GM23338 (cell line): Measurements from ENCODE around the gene ASGR2. TPM values are rescaled to one million over a fixed set of nuclear protein-coding genes. Genes with fewer than 3 reads are reported as not detected.

Source experiments
- ATAC-seq: fragments of 200-7000 bp; cut with Tn5 transposase; 3 replicates; pipeline ENCODE4 v1.9.1; 2020
- DNase-seq: peaks from one replicate; pipeline ENCODE4 v3.0.0-alpha.2; 2015; ENCODE audit warnings: low spot score
- H2AFZ ChIP-seq: fragments of 200-600 bp; sonication (generic); 2 replicates; pipeline ENCODE4 v1.8.0; 2016; ENCODE audit warnings: antibody characterized with exemption, mild to moderate bottlenecking, moderate library complexity
- H3F3A ChIP-seq: fragments of 200-600 bp; sonication (generic); replicated peaks from 2 replicates; pipeline ENCODE4 v1.8.0; 2017; ENCODE audit warnings: antibody characterized with exemption, mixed run types, low read depth
- H3K27ac ChIP-seq: fragments of 200-600 bp; sonication (generic); 2 replicates; pipeline ENCODE4 v1.6.1; 2016; ENCODE audit warnings: low read depth
- H3K27me3 ChIP-seq: fragments of 200-600 bp; sonication (generic); 2 replicates; pipeline ENCODE4 v1.8.0; 2016; ENCODE audit warnings: mild to moderate bottlenecking, mixed run types, moderate library complexity; ENCODE audit not compliant: insufficient read depth
- H3K36me3 ChIP-seq: fragments of 200-600 bp; sonication (generic); 2 replicates; pipeline ENCODE4 v1.8.0; 2016; ENCODE audit warnings: mild to moderate bottlenecking; ENCODE audit not compliant: insufficient read depth
- H3K4me1 ChIP-seq: fragments of 200-600 bp; sonication (generic); 2 replicates; pipeline ENCODE4 v1.8.0; 2016; ENCODE audit warnings: mild to moderate bottlenecking, moderate library complexity; ENCODE audit not compliant: insufficient read depth
- H3K4me2 ChIP-seq: fragments of 200-600 bp; sonication (generic); 2 replicates; pipeline ENCODE4 v1.7.1; 2017; ENCODE audit warnings: mixed run types
- H3K4me3 ChIP-seq: fragments of 200-600 bp; sonication (generic); 2 replicates; pipeline ENCODE4 v1.6.1; 2016; ENCODE audit warnings: mixed run types
- H3K79me2 ChIP-seq: fragments of 200-600 bp; sonication (generic); replicated peaks from 2 replicates; pipeline ENCODE4 v1.8.0; 2017; ENCODE audit warnings: mild to moderate bottlenecking; ENCODE audit not compliant: insufficient read depth
- H3K9me2 ChIP-seq: fragments of 200-600 bp; sonication (generic); 2 replicates; pipeline ENCODE4 v1.8.0; 2017; ENCODE audit not compliant: insufficient read depth
- H4K20me1 ChIP-seq: fragments of 200-600 bp; sonication (generic); replicated peaks from 2 replicates; pipeline ENCODE4 v1.8.0; 2017; ENCODE audit warnings: mild to moderate bottlenecking; ENCODE audit not compliant: insufficient read depth
- H3K27ac Mint-ChIP-seq: 2 replicates; pipeline ENCODE4 v1.8.0; 2020; ENCODE audit warnings: inconsistent platforms, mild to moderate bottlenecking, moderate library complexity, mixed read lengths
- H3K27me3 Mint-ChIP-seq: 3 replicates; pipeline ENCODE4 v1.8.0; 2022; ENCODE audit warnings: low read depth, mild to moderate bottlenecking, moderate library complexity, mixed read lengths, inconsistent platforms; ENCODE audit not compliant: insufficient read depth, poor library complexity
- H3K36me3 Mint-ChIP-seq: 3 replicates; pipeline ENCODE4 v1.8.0; 2021; ENCODE audit warnings: low read depth, mild to moderate bottlenecking, inconsistent platforms, moderate library complexity, mixed read lengths
- H3K4me1 Mint-ChIP-seq: 3 replicates; pipeline ENCODE4 v1.8.0; 2020; ENCODE audit warnings: mild to moderate bottlenecking, inconsistent platforms, mixed read lengths
- H3K4me3 Mint-ChIP-seq: 3 replicates; pipeline ENCODE4 v1.8.0; 2021; ENCODE audit warnings: moderate library complexity, mild to moderate bottlenecking, inconsistent platforms, mixed read lengths
- H3K9me3 Mint-ChIP-seq: 3 replicates; pipeline ENCODE4 v1.8.0; 2020; ENCODE audit warnings: moderate library complexity, mild to moderate bottlenecking, inconsistent platforms, mixed read lengths
- CREB1 ChIP-seq: fragments of 250-450 bp; sonication (Bioruptor Pico); IDR thresholded peaks from 2 replicates; pipeline ENCODE4 v1.5.0; 2020; ENCODE audit warnings: low read depth, mild to moderate bottlenecking, moderate library complexity
- CTCF ChIP-seq, 2 experiments: fragments of 200-600 bp in 1 of 2; sonication (generic) in 1 of 2; conservative IDR thresholded peaks; 2 replicates each; pipeline versions ENCODE4 v1.5.1 to v1.6.1; 2016 to 2017; ENCODE audit warnings: antibody characterized with exemption in 2 of 2, low read depth in 2 of 2, mild to moderate bottlenecking in 2 of 2, moderate library complexity in 1 of 2
- EZH2 ChIP-seq: fragments of 200-600 bp; sonication (generic); IDR thresholded peaks from one replicate; pipeline ENCODE4 v1.8.0; 2017; ENCODE audit warnings: antibody characterized with exemption, mild to moderate bottlenecking, low read depth; ENCODE audit not compliant: unreplicated experiment
- EZH2phosphoT487 ChIP-seq: fragments of 200-600 bp; sonication (generic); IDR thresholded peaks from one replicate; pipeline ENCODE4 v1.8.1; 2018; ENCODE audit warnings: antibody characterized with exemption; ENCODE audit not compliant: unreplicated experiment
- JUNB ChIP-seq: IDR thresholded peaks from one replicate; pipeline ENCODE4 v1.6.1; 2016; ENCODE audit warnings: antibody characterized with exemption; ENCODE audit not compliant: unreplicated experiment
- NANOG ChIP-seq: IDR thresholded peaks from 2 replicates; pipeline ENCODE4 v1.6.1; 2016; ENCODE audit warnings: antibody characterized with exemption, borderline replicate concordance
- POLR2AphosphoS5 ChIP-seq: IDR thresholded peaks from 2 replicates; pipeline ENCODE4 v1.6.1; 2016; ENCODE audit warnings: antibody characterized with exemption, low read depth
- REST ChIP-seq: IDR thresholded peaks from one replicate; pipeline ENCODE4 v1.6.1; 2018; ENCODE audit warnings: antibody characterized with exemption; ENCODE audit not compliant: unreplicated experiment
- STAT1 ChIP-seq: IDR thresholded peaks from one replicate; pipeline ENCODE4 v1.6.1; 2016; ENCODE audit warnings: antibody characterized with exemption; ENCODE audit not compliant: unreplicated experiment
- ZNF114 ChIP-seq: fragments of 250-450 bp; sonication (Bioruptor Pico); IDR thresholded peaks from 2 replicates; pipeline ENCODE4 v1.5.0; 2020; ENCODE audit warnings: mild to moderate bottlenecking, moderate library complexity
- ZNF331 ChIP-seq: fragments of 250-450 bp; sonication (Bioruptor Pico); IDR thresholded peaks from 2 replicates; pipeline ENCODE4 v1.5.0; 2020; ENCODE audit warnings: low read depth, mild to moderate bottlenecking, moderate library complexity
- ZNF462 ChIP-seq: fragments of 250-450 bp; sonication (Bioruptor Pico); IDR thresholded peaks from 2 replicates; pipeline ENCODE4 v1.5.0; 2020; ENCODE audit warnings: mild to moderate bottlenecking, moderate library complexity
- polyA plus RNA-seq: library from polyadenylated mRNA; unstranded; fragments of >200 nt; fragmentation: Nextera tagmentation; extraction: Ambion mirVana; gene quantifications from 2 replicates; pipeline ENCODE4 v1.2.1, GENCODE V29; 2016
- total RNA-seq: library from RNA; depleted of rRNA; stranded (reverse); fragments of >200 nt; shearing (Covaris generic); gene quantifications from 2 replicates; pipeline ENCODE4 v1.2.3, GENCODE V29; 2014
- TF ChIP-seq, protein P1 (sequence below): IDR thresholded peaks from 2 replicates; pipeline ENCODE4 v1.6.1; 2016; ENCODE audit warnings: antibody characterized with exemption

Gene ASGR2
- total and polyA plus RNA-seq, 2 experiments from 2014 or later = 0.97 TPM; not detected in 1

DNA sequence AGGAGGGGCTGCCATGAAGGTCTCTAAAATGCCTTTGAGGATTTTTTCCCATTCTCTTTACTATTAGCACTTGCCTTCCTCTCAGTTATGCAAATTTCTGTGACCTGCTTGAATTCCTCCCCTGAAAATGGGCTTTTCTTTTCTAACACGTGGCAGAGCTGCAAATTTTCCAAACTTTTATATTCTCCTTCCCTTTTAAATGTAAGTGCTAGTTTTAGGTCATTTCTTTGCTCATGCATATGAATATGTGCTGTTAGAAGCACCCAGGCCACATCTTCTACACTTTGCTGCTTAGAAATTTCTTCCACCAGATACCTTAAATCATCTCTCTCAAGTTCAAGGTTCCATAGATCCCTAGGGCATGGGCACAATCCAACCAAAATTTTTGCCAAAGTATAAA is 46.4 kb downstream of the ASGR2 start:
- Mint-ChIP-seq H3K9me3 (peaks cover 33% of the 10 kb centered on the region), H3K27me3 (peaks cover 14% of the 10 kb centered on the region), H3K4me3 (no peak overlapping the region), H3K36me3 (peaks cover 22% of the 10 kb centered on the region), H3K4me1 (no peaks in the 10 kb centered on the region; the same call in 2 of the 3 replicates), H3K27ac (no peak overlapping the region)
- Histone ChIP-seq H3K79me2 (no peaks in the 10 kb centered on the region), H3F3A (no peaks in the 10 kb centered on the region), H3K27ac (no peak overlapping the region), H3K36me3 (no peaks in the 10 kb centered on the region), H4K20me1 (no peaks in the 10 kb centered on the region), H2AFZ (no peak overlapping the region), H3K4me1 (no peaks in the 10 kb centered on the region), H3K27me3 (no peaks in the 10 kb centered on the region), H3K9me2 (no peaks in the 10 kb centered on the region), H3K4me2 (no peak overlapping the region), H3K4me3 (no peak overlapping the region)
- DNase-seq (no peak), ATAC-seq (no peak)
- TF ChIP-seq, protein P1, sequence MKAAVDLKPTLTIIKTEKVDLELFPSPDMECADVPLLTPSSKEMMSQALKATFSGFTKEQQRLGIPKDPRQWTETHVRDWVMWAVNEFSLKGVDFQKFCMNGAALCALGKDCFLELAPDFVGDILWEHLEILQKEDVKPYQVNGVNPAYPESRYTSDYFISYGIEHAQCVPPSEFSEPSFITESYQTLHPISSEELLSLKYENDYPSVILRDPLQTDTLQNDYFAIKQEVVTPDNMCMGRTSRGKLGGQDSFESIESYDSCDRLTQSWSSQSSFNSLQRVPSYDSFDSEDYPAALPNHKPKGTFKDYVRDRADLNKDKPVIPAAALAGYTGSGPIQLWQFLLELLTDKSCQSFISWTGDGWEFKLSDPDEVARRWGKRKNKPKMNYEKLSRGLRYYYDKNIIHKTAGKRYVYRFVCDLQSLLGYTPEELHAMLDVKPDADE = no peak
- TF ChIP-seq EZH2 = no peak
- TF ChIP-seq ZNF331 (CRISPR knock-in tag) = no peak
- TF ChIP-seq EZH2phosphoT487 = no peak
- TF ChIP-seq STAT1 = no peak
- TF ChIP-seq JUNB = no peak
- TF ChIP-seq ZNF462 (CRISPR knock-in tag) = no peak
- no peak for TF ChIP-seq CTCF (conservative IDR thresholded peaks at IDR 0.05; ENCODE audit: low read depth in 2 of 2)
- TF ChIP-seq CREB1 (CRISPR knock-in tag) = no peak
- TF ChIP-seq REST = no peak
- no peak for TF ChIP-seq NANOG
- no peak for TF ChIP-seq POLR2AphosphoS5
- no peak for TF ChIP-seq ZNF114 (CRISPR knock-in tag)
